GM12878 (cell line): Measurements from ENCODE around the gene DAZAP1. TPM values are rescaled to one million over a fixed set of nuclear protein-coding genes. Genes with fewer than 3 reads are reported as not detected.

Experiments
- ATAC-seq: fragments of 200-7000 bp; cut with Tn5 transposase; 3 replicates; pipeline ENCODE4 v1.9.1; 2020; ENCODE audit warnings: mild to moderate bottlenecking, moderate library complexity
- BruUV-seq: library from RNA; stranded (reverse); fragments of 400-500 nt; replicated peaks from 2 replicates; lab custom pipeline; 2021; lab: Mats Ljungman, UMichigan
- CTCF ChIA-PET: fragments of 300-600 bp; sonication (Branson Sonifier 250); formaldehyde crosslinking; extraction: SDS; loops from one replicate; lab custom pipeline; 2021; ENCODE audit warnings: inconsistent platforms; lab: Yijun Ruan, JAX
- POLR2A ChIA-PET: fragments of 350-600 bp; formaldehyde crosslinking; extraction: SDS; loops from one replicate; lab custom pipeline; 2021; ENCODE audit warnings: inconsistent platforms; lab: Charles Lee
- RAD21 ChIA-PET: fragments of 300-600 bp; sonication (Branson Sonifier 250); formaldehyde crosslinking; loops from one replicate; lab custom pipeline; 2023; ENCODE audit warnings: antibody characterized with exemption; ENCODE audit not compliant: unreplicated experiment; lab: Charles Lee
- SMC1A ChIA-PET: fragments of 300-600 bp; sonication (Branson Sonifier 250); formaldehyde crosslinking; loops from one replicate; lab custom pipeline; 2023; ENCODE audit not compliant: unreplicated experiment, uncharacterized antibody; lab: Charles Lee
- DNase-seq: peaks from one replicate; pipeline ENCODE4 v3.0.0-alpha.2; 2011; ENCODE audit warnings: low read depth, low spot score
- FAIRE-seq: peaks from 3 replicates; lab custom pipeline; 2011; peaks lifted over from hg19 to GRCh38; lab: Jason Lieb, UNC
- H2AFZ ChIP-seq: 2 replicates; pipeline ENCODE4 v1.6.0; 2011; ENCODE audit warnings: low read depth, low read length, control low read depth; ENCODE audit not compliant: control insufficient read depth
- H3K27ac ChIP-seq: 2 replicates; pipeline ENCODE4 v1.5.1; 2011; ENCODE audit warnings: control low read depth; ENCODE audit not compliant: control insufficient read depth, insufficient read depth
- H3K27me3 ChIP-seq, 2 experiments: replicated peaks in 1 of 2; 2 replicates each; pipeline versions ENCODE4 v1.6.0 to v1.6.1; 2011; ENCODE audit warnings: low read length in 1 of 2; ENCODE audit not compliant: control insufficient read depth in 2 of 2, insufficient read depth in 2 of 2
- H3K36me3 ChIP-seq, 2 experiments: 2 replicates each; pipeline ENCODE4 v1.5.1; 2011; ENCODE audit warnings: low read length in 1 of 2; ENCODE audit not compliant: control insufficient read depth in 2 of 2, insufficient read depth in 2 of 2
- H3K4me1 ChIP-seq: 2 replicates; pipeline ENCODE4 v1.6.1; 2011; ENCODE audit warnings: mild to moderate bottlenecking, low read length, moderate library complexity, mixed read lengths; ENCODE audit not compliant: control insufficient read depth, insufficient read depth
- H3K4me2 ChIP-seq: 2 replicates; pipeline ENCODE4 v1.6.0; 2011; ENCODE audit warnings: control low read depth; ENCODE audit not compliant: control insufficient read depth, insufficient read depth
- H3K4me3 ChIP-seq: fragments of 200-600 bp; sonication (generic); 2 replicates; pipeline ENCODE4 v1.5.1; 2016
- H3K79me2 ChIP-seq: 2 replicates; pipeline ENCODE4 v1.6.0; 2011; ENCODE audit warnings: low read length; ENCODE audit not compliant: control insufficient read depth, insufficient read depth
- H3K9ac ChIP-seq: 2 replicates; pipeline ENCODE4 v1.8.0; 2011; ENCODE audit warnings: low read length, control low read depth, mixed read lengths; ENCODE audit not compliant: control insufficient read depth, insufficient read depth
- H3K9me3 ChIP-seq: replicated peaks from 3 replicates; pipeline ENCODE4 v1.5.1; 2011; ENCODE audit warnings: mild to moderate bottlenecking, low read length; ENCODE audit not compliant: control insufficient read depth, insufficient read depth
- H4K20me1 ChIP-seq: 2 replicates; pipeline ENCODE4 v1.6.0; 2011; ENCODE audit not compliant: control insufficient read depth, insufficient read depth
- EGR1 ChIP-seq, 2 experiments: IDR thresholded peaks; 1 replicate in 1 of 2; 2 replicates in 1 of 2; pipeline ENCODE4 v1.6.1; 2011 to 2012; ENCODE audit warnings: low read depth in 2 of 2, low read length in 2 of 2, borderline replicate concordance in 1 of 2, mild to moderate bottlenecking in 1 of 2, moderate library complexity in 1 of 2
- POLR2A ChIP-seq: IDR thresholded peaks from 2 replicates; pipeline ENCODE4 v1.6.1; 2011; ENCODE audit warnings: low read depth, mild to moderate bottlenecking, low read length
- SMARCA5 ChIP-seq: fragments of 450-650 bp; IDR thresholded peaks from 2 replicates; pipeline ENCODE4 v1.6.1; 2017; ENCODE audit warnings: mild to moderate bottlenecking
- ZZZ3 ChIP-seq: IDR thresholded peaks from 2 replicates; pipeline ENCODE4 v1.6.1; 2011; ENCODE audit warnings: low read depth; ENCODE audit not compliant: control insufficient read depth, insufficient read length
- WGBS: methylation state at CpG from one replicate; pipeline ENCODE4 v1.1.6; 2016; ENCODE audit warnings: low lambda C conversion rate; ENCODE audit not compliant: insufficient replicate concordance, insufficient coverage; ENCODE audit errors: missing lambda C conversion rate; 5-methylcytosine and 5-hydroxymethylcytosine counted together
- in situ Hi-C: fragments of 300-500 bp; cut with MboI; formaldehyde crosslinking; loops from 9 replicates; pipeline ENCODE4 v1.14.3; 2018; ENCODE audit warnings: mixed read lengths
- intact Hi-C: fragments of 100-400 bp; cut with micrococcal nuclease; formaldehyde crosslinking; loops from one replicate; pipeline ENCODE4 v1.14.2; 2022; ENCODE audit not compliant: unreplicated experiment
- polyA plus RNA-seq, 11 experiments: library from polyadenylated mRNA; depleted of rRNA in 4 of 11; unstranded in 6 of 11; stranded (reverse) in 5 of 11; fragments of >200 nt; fragmentation: Nextera tagmentation in 4 of 11; fragmentation: Illumina TruSeq in 1 of 11; extraction: Ambion mirVana in 4 of 11; extraction: Trizol in 1 of 11; gene quantifications; 1 replicate in 1 of 11; 2 replicates in 10 of 11; pipeline versions ENCODE4 v1.2.1 to v1.2.3, GENCODE V29; 2011 to 2016; ENCODE audit warnings: inconsistent platforms in 2 of 11, missing spikeins in 2 of 11, low read depth in 1 of 11
- total RNA-seq, 4 experiments: library from RNA; depleted of rRNA in 3 of 4; stranded (reverse); fragments of >200 nt in 3 of 4; fragmentation: Illumina TruSeq in 1 of 4; extraction: Trizol in 1 of 4; gene quantifications; 2 replicates each; pipeline versions ENCODE4 v1.2.1 to v1.2.3, GENCODE V29; 2013 to 2021
- TF ChIP-seq, protein P1 (sequence below): IDR thresholded peaks from 2 replicates; pipeline ENCODE4 v1.6.1; 2012; ENCODE audit warnings: improper control_type of control experiment, low read depth, low read length; ENCODE audit not compliant: insufficient replicate concordance

The DAZAP1 gene
- total and polyA plus RNA-seq, 10 of the 15 experiments (the other 5 are each of a cell fraction or from before 2014, with no cell fraction given), result 9.9 to 240 (median 92.3) TPM

- Histone ChIP-seq H3K4me1 (peaks cover 3% of the 10 kb centered on the region), H3K9ac (no peak overlapping the region)
- TF ChIP-seq SMARCA5 (no peak), POLR2A (0 out of 2 replicates have a peak, but pooled peaks have one; percentile 12), ZZZ3 (no peak), EGR1 (IDR thresholded peaks at IDR 0.05; ENCODE audit: borderline replicate concordance in 1 of 2, low read depth in 2 of 2, low read length in 2 of 2) (peak in 1 of 2 experiments; percentile 14; a peak in 1 of 3 replicates)
- TF ChIP-seq, protein P1, sequence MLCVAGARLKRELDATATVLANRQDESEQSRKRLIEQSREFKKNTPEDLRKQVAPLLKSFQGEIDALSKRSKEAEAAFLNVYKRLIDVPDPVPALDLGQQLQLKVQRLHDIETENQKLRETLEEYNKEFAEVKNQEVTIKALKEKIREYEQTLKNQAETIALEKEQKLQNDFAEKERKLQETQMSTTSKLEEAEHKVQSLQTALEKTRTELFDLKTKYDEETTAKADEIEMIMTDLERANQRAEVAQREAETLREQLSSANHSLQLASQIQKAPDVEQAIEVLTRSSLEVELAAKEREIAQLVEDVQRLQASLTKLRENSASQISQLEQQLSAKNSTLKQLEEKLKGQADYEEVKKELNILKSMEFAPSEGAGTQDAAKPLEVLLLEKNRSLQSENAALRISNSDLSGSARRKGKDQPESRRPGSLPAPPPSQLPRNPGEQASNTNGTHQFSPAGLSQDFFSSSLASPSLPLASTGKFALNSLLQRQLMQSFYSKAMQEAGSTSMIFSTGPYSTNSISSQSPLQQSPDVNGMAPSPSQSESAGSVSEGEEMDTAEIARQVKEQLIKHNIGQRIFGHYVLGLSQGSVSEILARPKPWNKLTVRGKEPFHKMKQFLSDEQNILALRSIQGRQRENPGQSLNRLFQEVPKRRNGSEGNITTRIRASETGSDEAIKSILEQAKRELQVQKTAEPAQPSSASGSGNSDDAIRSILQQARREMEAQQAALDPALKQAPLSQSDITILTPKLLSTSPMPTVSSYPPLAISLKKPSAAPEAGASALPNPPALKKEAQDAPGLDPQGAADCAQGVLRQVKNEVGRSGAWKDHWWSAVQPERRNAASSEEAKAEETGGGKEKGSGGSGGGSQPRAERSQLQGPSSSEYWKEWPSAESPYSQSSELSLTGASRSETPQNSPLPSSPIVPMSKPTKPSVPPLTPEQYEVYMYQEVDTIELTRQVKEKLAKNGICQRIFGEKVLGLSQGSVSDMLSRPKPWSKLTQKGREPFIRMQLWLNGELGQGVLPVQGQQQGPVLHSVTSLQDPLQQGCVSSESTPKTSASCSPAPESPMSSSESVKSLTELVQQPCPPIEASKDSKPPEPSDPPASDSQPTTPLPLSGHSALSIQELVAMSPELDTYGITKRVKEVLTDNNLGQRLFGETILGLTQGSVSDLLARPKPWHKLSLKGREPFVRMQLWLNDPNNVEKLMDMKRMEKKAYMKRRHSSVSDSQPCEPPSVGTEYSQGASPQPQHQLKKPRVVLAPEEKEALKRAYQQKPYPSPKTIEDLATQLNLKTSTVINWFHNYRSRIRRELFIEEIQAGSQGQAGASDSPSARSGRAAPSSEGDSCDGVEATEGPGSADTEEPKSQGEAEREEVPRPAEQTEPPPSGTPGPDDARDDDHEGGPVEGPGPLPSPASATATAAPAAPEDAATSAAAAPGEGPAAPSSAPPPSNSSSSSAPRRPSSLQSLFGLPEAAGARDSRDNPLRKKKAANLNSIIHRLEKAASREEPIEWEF, result no peak
- TF ChIP-seq, all 136 proteins: peak for 2
- in situ Hi-C loops, result no loop called here
- FAIRE-seq (no peak), DNase-seq (no peak), ATAC-seq (no peak)
- 12% methylated on average over 19 of the region's 33 CpGs for WGBS
- CTCF ChIA-PET, result no interaction called here
- RAD21 ChIA-PET, result no interaction called here
- POLR2A ChIA-PET, result no interaction called here
- Histone ChIP-seq H3K4me3 (no peak overlapping the region), H3K79me2 (no peaks in the 10 kb centered on the region), H3K27ac (no peak overlapping the region), H4K20me1 (no peaks in the 10 kb centered on the region), H3K4me2 (no peak overlapping the region), H3K36me3 (no peaks in the 10 kb centered on the region), H3K27me3 (peaks cover 5 to 7% of the 10 kb centered on the region in 2 experiments; a peak in 3 of 4 replicates), H2AFZ (no peak overlapping the region), H3K9me3 (no peaks in the 10 kb centered on the region; the same call in 2 of the 3 replicates)
- intact Hi-C loops, result no loop called here
- BruUV-seq, result no TSS peak
- SMC1A ChIA-PET, result interaction anchor here (0.6 kb wide), 1 partner anchor 18 kb away, joined by 3 read pairs; no protein-coding TSS in a partner anchor
Observed at GRCh38 chr19:1453525-1454364, 46.4 kb downstream of the DAZAP1 start.
